VCaP (cell line): ENCODE results near the gene MEIS2.

Experiments
- H3K27ac ChIP-seq: fragments of 450-650 bp; 2 replicates; pipeline ENCODE4 v1.5.1; 2017
- TF ChIP-seq, protein P1 (sequence below): fragments of 450-650 bp; conservative IDR thresholded peaks from 2 replicates; pipeline ENCODE4 v1.5.1; 2017; ENCODE audit warnings: mild to moderate bottlenecking, moderate library complexity

The MEIS2 gene

DNA sequence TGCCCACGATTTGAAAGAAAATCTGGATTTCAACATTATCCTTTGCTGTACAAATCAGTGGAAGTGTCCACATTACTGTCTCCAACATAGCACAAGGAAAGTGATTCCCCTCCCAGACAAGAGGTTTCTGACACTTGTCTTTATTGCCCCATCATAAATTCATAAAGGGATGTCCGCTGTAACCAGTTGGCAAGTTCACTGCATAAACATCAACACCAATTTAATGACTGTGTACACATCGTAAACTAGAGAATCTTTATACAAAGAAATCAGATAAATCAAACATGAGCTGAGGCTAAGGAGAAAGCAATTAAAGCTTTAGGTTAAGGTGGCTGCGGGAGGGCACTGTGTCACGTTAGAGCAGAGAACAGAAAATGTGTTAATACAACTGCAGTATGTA is 129.8 kb downstream of the MEIS2 start:
- H3K27ac ChIP-seq = no peak overlapping the region
- TF ChIP-seq, protein P1, sequence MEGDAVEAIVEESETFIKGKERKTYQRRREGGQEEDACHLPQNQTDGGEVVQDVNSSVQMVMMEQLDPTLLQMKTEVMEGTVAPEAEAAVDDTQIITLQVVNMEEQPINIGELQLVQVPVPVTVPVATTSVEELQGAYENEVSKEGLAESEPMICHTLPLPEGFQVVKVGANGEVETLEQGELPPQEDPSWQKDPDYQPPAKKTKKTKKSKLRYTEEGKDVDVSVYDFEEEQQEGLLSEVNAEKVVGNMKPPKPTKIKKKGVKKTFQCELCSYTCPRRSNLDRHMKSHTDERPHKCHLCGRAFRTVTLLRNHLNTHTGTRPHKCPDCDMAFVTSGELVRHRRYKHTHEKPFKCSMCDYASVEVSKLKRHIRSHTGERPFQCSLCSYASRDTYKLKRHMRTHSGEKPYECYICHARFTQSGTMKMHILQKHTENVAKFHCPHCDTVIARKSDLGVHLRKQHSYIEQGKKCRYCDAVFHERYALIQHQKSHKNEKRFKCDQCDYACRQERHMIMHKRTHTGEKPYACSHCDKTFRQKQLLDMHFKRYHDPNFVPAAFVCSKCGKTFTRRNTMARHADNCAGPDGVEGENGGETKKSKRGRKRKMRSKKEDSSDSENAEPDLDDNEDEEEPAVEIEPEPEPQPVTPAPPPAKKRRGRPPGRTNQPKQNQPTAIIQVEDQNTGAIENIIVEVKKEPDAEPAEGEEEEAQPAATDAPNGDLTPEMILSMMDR = no peak

DNA sequence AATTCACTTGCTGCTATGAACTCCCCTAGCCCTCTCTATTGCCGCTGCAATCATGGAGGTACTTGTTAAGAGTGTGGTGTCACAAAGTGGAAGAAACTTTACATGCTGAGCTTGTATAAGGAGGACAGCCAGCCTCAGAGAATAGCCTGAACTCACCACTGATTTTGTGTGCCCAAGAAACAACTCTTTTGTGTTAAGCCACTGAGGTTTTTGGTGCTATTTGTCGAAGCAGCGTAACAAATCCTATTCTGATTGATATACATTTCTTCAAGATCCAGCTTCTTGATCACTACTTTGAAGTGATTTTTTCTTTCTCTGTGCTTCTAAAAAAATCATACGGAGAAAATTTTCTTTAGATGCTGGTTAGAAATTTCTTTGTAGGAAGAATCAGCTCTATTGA is 132.4 kb downstream of the MEIS2 start:
- no peak overlapping the region for H3K27ac ChIP-seq
- TF ChIP-seq, protein P1 = no peak

DNA sequence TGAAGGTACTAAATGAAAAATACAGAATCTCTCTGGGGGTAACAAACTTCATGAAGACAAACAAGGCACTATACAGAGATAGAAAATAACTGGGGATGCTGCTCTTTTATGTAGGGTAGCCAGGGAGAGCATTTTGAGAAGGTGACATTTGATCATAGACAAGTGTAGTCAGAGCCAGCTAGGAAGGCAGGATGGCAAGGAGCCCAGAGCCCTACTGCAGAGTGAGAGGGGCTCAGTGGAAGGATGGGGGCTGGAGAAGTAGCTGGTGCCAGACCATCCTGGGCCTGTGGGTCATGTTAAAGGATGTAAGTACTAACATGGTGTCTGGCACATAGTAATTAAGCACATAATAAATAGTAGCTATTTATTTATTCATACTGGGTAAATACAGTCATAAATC is 133.6 kb downstream of the MEIS2 start:
- TF ChIP-seq, protein P1 = no peak
- no peak overlapping the region for H3K27ac ChIP-seq

DNA sequence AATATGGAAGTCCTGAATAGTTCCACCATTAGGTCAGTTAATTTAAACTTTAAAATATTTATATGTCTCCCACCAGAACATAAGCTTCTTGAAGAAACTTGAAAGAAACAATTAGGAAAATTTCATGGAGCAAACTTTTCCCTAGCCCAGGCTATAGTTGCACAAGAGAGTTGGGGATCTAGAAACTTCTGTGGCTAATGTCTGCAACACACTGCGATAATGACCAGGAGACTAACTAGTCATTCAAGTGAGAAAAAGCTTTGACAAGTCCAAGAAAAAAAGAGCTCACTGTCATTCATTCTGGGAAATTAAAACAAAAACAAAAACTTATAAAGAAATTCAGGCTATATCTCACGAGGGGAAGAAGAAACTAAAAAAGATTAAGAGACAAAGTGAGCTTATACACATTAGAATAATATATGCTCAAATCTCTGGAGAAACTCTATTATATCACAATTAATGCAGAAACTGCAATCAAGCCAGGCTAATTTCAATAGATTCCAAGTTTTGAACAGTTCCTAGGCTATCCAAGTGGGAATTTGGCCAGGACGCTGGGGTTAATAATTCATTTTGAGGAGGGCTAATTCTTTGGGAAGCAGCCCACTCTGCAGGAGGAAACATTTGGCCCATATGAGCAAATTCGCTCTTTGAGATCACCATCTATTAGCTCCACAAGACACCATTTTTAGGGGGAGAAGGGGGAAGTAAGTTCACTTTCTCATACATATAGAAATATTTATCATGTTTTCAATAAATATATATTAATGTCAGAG is 134.6 kb downstream of the MEIS2 start:
- TF ChIP-seq, protein P1 = no peak
- H3K27ac ChIP-seq = no peak overlapping the region

DNA sequence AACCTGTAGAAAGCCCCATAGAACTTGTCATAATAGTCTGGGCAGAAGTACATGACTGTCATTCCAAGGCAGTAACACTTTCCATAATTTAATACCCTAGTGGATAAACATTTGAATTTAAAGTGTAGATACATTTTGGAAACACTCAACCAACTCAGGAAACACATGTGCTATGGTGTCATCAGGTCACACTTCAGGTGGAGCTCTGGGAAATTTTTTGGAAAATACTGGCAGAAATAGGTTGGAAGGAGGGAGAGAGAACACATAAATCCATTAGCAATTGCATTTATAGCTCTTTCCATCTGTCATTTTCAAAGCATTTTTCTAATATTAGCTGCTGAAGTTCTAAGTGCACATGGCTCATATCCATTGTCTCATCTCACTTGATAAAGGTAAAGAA is 135.7 kb downstream of the MEIS2 start:
- TF ChIP-seq, protein P1 = no peak
- no peak overlapping the region for H3K27ac ChIP-seq

DNA sequence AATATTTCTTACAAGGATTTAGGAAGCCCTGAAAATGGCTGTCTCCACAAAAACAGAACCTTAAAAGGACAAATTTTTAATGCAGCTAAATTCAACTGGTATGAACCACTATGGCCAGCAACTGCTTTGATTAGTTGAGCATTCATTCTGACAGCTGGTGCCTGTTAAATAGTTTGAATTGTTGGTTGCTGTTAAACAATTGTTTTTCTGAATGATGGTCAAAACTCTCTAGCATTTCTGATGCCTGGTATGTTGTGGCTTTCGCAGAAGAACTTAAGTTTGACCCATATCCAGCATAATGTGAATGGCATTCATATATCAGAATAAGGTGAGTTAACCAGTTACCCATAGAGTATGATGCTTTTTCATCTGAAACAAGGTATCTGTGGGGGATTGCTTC is 138.4 kb downstream of the MEIS2 start:
- TF ChIP-seq, protein P1 = no peak
- H3K27ac ChIP-seq = no peak overlapping the region

DNA sequence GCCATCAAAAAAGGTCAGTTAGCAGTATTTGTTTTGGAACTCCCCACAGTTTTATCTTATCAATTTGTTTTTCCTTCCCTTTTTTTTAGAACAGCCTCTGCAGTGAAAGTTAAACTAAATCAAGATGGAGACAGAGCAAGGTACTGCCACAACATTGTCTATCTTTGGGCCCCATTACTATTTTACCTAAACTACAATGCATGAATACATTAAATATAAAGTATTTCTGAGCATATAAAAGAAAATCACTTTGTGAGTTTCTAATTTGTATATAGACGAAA is 139.5 kb downstream of the MEIS2 start:
- TF ChIP-seq, protein P1 = no peak
- no peak overlapping the region for H3K27ac ChIP-seq
